GM10847 (cell line): ENCODE results near the gene UMPS.

Source experiments
- POLR2A ChIP-seq: IDR thresholded peaks from 2 replicates; pipeline ENCODE4 v1.6.1; 2011; ENCODE audit not compliant: insufficient read length; ENCODE audit errors: extremely low read depth

Gene UMPS

GRCh38 chr3:124730129-124730940, at the start of gene UMPS:
Gene UMPS (plus strand): TSS chr3:124730452. CDS start chr3:124730472, 20 bp downstream.
- TF ChIP-seq POLR2A: peak; percentile 84

- no peak for TF ChIP-seq POLR2A
Observed at GRCh38 chr3:124680521-124680920, 49.7 kb upstream of the UMPS start.

GRCh38 chr3:124682263-124682662, 48.0 kb upstream of the UMPS start:
- TF ChIP-seq POLR2A: no peak

GRCh38 chr3:124684459-124684858, 45.8 kb upstream of the UMPS start:
- no peak for TF ChIP-seq POLR2A

- TF ChIP-seq POLR2A: no peak
Observed at GRCh38 chr3:124685067-124685466, 45.2 kb upstream of the UMPS start.

- no peak for TF ChIP-seq POLR2A
Observed at GRCh38 chr3:124685481-124685880, 44.8 kb upstream of the UMPS start.

GRCh38 chr3:124686028-124686670, 44.1 kb upstream of the UMPS start:
- TF ChIP-seq POLR2A: no peak

GRCh38 chr3:124688581-124689454, 41.4 kb upstream of the UMPS start:
- TF ChIP-seq POLR2A: no peak

- TF ChIP-seq POLR2A: no peak
Observed at GRCh38 chr3:124691599-124691998, 38.7 kb upstream of the UMPS start.

- no peak for TF ChIP-seq POLR2A
Observed at GRCh38 chr3:124694486-124694885, 35.8 kb upstream of the UMPS start.

- no peak for TF ChIP-seq POLR2A
Observed at GRCh38 chr3:124695369-124695768, 34.9 kb upstream of the UMPS start.

- TF ChIP-seq POLR2A: no peak
Observed at GRCh38 chr3:124696006-124696405, 34.2 kb upstream of the UMPS start.

GRCh38 chr3:124697302-124697701, 33.0 kb upstream of the UMPS start:
- TF ChIP-seq POLR2A: no peak

GRCh38 chr3:124698030-124698770, 32.1 kb upstream of the UMPS start:
- no peak for TF ChIP-seq POLR2A

- no peak for TF ChIP-seq POLR2A
Observed at GRCh38 chr3:124699051-124699450, 31.2 kb upstream of the UMPS start.
